GM19239 (cell line): ENCODE data around the gene STAT5B.

ENCODE experiments used
- DNase-seq: peaks from one replicate; pipeline ENCODE4 v3.0.0; 2011; ENCODE audit warnings: low spot score; ENCODE audit not compliant: insufficient read length
- FAIRE-seq: peaks from 2 replicates; lab custom pipeline; 2011; peaks lifted over from hg19 to GRCh38; lab: Jason Lieb, UNC

Gene STAT5B

DNA sequence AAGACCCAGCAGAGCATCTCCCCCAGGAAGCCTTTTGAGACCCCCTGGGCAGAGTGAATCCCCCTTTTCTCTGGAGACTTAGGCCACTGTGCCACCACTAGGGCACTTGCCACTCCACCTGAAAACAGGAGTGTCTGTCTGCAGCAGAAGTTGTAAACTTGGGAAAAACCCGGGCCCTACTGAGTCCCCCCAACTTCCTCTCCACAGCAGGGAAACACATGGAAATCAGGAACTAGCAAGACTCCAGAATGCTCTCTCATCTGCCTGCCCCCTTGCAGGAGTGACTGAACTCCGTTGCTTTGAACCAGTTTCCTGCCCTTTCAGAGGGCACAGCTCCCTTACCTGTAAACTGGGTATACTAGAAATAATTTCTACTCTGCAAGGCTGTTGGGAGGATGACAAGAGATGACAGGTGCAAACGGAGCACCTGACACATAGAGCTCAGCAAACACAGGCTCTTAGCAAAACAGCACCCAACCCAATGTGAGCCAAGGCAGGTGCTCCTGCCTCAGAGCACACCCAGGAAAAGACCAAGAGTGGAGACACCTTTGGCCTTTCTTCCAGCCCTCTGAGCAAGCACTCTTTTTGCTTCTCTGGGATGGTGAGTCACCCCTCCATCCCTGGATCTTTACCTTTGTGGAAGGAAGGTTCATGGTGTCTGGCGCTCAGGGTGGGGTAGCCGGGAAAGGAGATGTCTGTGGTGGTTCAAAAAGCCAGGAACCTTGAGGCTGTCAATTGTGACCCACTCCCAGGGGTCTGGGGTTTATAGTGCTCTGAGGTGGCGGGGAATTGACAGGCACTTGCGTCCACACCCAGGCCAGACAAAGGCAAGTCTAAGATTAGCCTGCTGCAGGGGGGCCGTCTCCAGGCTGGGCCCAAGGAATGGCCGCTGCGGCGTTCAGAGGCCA is 91.2 kb downstream of the STAT5B start, which contains the start of gene HCRT:
Gene HCRT, minus strand, starts transcription at position 740 of the 908 bp plus-strand sequence. Its CDS starts 87 bp downstream, at position 653.
- DNase-seq (no peak), FAIRE-seq (no peak)

DNA sequence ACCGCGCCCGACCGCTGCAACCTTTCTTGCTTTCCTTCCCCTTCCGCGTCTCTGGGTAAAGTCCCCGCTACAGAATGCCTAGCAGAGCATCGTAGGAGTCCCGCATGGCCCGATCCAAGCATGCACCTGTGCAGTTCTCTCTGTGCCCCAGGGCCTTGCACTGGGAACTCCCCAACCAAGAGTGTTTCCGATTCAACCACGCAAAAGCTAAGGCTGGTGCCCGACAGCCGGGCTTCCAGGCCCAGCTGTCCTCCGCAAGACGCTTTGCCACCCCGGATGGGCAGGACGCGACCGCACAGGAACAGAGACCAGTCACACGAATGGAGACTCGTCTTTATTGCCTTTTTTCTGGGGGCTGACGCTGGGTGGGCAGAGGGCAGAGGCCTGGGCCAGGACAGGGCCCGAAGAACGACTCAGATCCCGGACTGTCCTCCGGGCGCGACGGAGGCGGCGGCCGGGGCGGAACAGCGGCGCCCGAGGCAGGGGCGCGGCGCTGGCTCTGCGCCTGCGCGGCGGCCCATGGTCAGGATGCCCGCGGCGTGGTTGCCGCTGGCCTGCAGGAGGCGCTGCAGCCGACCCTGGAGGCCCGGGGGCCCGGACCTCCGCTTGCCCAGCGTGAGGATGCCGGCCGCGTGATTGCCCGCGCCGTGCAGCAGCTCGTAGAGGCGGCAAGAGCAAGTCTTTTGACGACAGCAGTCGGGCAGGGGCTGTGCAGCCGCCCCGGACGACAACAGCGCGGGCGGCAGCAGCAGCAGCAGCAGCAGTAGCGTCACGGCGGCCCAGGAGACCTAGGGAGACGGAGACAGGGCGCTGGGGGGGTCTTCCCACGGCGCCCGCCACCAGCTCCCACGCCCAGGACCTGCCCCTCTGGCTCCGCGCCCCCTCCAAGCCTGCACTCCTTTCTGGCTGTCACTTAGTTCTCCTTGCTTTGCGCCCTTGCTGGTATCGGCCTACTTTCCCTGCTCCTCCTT is 92.2 kb downstream of the STAT5B start:
- peak; percentile 88 for FAIRE-seq
- peak; percentile 87 for DNase-seq

DNA sequence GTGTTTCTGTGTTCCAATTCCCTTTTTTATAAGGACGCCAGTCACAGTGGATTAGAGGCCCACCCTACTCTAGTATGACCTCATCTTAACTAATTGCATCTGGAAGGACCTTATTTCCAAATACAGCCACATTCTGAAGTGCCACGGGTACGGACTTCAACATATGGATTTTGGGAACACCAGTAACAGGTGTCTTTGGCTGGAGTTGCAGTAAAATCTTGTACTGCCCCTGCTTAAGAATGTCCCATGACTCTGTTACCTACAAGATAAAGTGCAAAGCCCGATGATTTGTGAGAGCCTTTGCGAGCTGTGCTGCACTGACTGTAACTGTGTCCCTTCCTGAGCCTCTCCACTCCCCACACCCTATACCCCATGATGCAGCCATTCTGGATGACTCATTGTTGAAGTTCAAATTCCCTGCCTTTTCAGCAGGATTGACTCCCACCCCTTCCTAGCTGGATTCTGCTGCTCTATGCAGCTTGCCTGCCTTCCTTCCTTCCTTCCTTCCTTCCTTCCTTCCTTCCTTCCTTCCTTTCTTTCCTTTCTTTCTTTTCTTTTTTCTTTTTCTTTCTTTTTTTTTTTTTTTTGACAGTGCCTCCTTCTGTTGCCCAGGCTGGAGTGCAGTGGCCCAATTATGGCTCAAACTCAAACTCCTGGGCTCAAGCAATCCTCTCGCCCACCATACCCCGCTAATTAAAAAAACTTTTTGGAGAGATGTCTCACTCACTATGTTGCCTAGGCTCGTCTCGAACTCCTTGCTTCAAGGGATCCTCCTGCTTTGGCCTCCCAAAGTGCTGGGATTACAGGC is 93.1 kb downstream of the STAT5B start:
- DNase-seq = no peak
- peak; percentile 4 for FAIRE-seq

DNA sequence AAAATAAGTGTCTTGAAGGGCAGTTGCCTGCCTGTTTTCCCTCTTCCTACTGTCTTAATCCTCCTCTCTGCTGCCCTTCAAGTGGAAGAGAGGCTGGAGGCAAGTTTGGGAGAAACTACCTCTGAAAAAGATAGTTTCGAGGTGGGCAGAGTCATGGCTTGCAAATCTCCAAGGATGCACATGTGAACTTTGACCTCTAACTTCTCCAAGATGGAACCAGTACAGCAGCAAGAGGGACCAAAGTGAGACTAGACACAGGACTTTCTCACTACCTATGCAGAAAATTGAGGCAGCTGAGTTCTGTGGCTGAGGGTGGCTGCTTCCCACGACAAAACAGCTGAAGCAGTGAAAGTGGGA is 94.4 kb downstream of the STAT5B start:
- no peak for FAIRE-seq
- no peak for DNase-seq

- DNase-seq (peak; percentile 88), FAIRE-seq (peak; percentile 96)
Observed at GRCh38 chr17:42180922-42181850, 95.0 kb downstream of the STAT5B start, which contains the start of gene KCNH4. TSS of gene KCNH4 (minus strand) at chr17:42181142. CDS start at chr17:42180945, 197 bp downstream.

DNA sequence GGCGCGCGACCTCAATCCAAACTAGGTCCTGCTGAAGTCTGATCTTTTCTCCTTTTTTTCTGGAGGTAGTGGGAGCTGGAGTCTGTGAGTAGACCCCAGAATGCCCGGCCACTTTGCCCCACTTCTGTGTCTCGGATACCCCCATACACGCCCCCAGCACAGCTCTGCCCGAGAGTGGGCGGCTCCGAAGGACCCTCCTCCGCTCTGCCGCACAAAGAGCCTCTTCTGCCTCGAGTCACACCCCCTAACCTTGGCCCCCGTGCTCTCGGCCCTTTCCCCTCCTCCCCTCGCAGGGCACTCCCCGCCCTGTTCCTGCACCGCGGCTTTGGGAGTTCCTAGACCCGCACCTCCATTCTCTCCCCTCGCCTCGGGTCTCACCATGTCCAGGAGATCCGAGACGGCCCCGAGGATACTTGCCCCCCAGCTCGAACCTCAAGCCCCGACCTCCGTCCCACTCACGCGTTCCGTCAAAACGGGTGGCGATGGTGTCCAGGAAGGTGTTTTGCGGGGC is 95.7 kb downstream of the STAT5B start:
- FAIRE-seq (no peak), DNase-seq (no peak)

DNA sequence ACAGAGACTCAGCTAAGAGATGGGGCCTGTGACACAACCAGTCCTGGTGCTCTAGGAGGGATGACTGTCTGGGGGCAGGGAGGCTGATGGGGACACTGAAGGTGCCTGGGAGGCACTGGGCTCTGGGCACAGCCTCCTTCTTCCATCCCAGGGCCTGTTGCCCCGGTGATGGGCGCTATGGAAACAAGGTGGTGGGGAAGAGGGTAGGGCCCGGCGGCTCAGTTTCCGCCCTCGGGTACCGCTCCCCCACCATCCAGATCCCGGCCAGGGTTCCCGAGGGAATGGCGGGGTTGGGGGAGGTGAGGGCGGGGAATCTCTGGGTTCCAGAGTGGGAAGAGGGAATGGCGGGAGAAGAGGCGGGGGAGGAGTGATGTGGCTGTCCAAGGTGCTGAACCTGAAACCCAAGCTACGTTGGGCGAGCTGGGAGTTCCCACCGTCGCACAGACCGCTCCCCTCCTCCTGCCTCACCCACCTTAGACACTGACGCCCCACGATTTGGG is 96.2 kb downstream of the STAT5B start:
- DNase-seq = no peak
- no peak for FAIRE-seq

DNA sequence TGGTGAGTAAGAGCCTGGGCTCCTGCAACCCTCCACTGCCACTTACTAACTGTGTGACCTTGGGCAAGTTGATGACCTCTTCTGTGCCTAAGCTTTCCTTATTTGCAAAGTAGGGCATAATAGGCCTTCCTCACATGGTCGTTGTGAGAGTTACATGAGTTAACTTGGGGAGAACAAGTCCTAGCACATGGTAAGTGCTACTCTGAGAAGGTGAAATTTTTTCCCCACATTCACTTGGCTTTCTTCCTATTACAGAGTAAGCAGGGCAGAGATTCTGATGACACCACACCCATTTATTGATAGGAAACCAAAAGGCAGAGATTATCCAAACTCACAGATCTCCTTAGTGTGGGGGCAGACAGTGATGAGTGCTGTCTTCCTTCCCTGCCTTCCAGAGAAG is 96.9 kb downstream of the STAT5B start:
- FAIRE-seq (no peak), DNase-seq (no peak)

- FAIRE-seq (peak; percentile 75), DNase-seq (peak; percentile 54)
Observed at GRCh38 chr17:42178817-42179216, 97.4 kb downstream of the STAT5B start.

DNA sequence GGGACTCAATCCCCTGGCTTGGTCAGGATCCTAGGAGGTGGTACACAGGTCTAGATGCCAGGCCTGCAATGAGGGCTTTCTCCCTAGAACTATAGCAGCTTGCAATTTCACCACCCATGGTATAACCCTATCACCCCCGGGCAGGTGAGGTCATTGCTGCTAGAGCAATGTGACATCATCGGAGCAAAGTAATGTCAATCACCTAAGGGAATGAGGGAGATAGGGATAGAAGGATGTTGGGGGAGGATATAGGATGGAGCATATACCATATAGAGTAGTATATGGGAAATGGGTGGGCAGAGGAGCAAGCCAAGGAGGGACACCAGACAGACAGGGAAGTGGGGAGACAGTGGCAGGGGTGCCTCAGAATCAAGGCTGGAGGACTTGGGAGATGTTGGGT is 98.5 kb downstream of the STAT5B start:
- no peak for FAIRE-seq
- no peak for DNase-seq

- FAIRE-seq (no peak), DNase-seq (no peak)
Observed at GRCh38 chr17:42174126-42174783, 101.9 kb downstream of the STAT5B start.

DNA sequence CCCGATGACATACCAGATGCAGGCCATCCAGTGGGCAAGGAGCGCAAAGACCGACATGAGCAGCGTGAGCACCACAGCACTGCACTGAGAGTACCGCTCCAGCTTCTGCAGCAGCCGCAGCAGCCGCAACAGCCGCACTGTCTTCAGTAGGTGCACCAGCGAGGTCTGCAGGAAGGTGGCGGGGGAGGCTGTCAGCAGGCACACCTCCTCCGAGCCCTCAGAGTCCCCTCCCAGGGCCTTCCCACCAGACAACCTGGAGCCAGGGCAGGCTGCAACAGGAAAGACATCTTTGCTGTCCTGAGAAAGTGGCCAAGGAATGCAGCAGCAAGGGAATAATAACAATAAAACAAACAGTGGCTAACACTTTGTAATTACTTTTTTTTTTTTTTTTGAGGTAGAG is 104.4 kb downstream of the STAT5B start:
- no peak for DNase-seq
- no peak for FAIRE-seq

- no peak for DNase-seq
- no peak for FAIRE-seq
Observed at GRCh38 chr17:42169351-42169750, 106.8 kb downstream of the STAT5B start.

GRCh38 chr17:42167807-42168206 is 108.4 kb downstream of the STAT5B start:
- no peak for DNase-seq
- no peak for FAIRE-seq

- DNase-seq = no peak
- FAIRE-seq = no peak
Observed at GRCh38 chr17:42166196-42166763, 109.9 kb downstream of the STAT5B start.

DNA sequence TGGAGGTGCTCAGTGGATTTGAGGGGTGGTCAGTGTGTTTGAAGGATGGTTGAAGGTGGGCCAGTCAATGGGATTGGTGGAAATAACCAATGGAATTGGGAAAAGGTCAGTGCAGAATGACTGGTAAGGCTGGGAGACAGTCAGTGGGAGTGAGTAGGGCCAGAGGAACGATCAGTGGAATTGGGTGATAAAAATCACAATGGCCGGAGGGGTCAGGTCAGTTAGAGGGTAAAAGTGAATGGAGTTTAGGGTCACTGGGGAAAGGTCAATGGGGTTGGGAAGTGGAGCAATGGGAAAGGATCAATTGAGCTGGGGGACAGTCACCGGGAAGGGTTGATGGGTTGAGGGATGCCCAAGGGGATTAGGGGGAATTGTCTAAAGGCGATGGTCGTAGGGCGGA is 110.4 kb downstream of the STAT5B start:
- no peak for FAIRE-seq

DNA sequence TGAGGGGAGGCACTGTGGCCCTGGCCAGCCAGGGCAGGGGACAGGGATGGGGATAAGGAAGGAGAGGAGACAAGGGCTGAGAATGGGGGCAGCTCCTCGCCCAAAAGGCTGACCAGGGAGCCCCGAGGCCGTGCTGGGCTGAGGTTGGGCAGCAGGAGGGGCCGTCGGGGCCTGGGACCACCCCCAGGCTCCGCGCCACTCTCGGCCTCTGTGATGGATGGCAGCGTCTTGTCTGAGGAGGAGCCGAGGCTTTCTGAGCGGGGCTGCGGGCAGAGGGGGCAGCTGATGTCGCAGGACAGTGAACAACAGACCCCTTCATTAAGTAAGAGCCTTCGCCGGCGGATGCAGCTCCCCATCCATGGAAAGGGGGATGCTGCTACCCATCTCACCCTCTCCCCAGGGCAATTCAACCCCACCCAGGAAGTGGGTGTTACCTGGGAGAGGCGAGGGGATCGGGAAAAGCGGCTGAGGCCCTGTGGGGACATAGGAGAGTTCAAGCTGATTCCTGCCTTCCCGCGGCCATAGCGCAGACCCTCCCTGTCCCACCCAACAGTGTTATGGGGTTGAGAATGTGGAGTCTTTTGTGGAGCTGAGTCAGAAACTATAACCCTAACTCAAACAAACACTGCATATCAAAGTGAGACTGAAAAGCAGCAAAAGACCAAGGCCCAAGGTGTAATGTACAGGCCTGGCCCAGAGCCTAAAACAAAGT is 112.3 kb downstream of the STAT5B start:
- FAIRE-seq (no peak), DNase-seq (no peak)

More for the DNA sequence above, 110.4 kb downstream of the STAT5B start:
- no peak for DNase-seq
